Astrocyte (in vitro differentiated cells and primary cell): ENCODE data around the gene DNAJC15.

ENCODE experiments used
- EZH2 ChIP-seq: IDR thresholded peaks from 2 replicates; pipeline ENCODE4 v1.6.1; 2012; ENCODE audit warnings: mild to moderate bottlenecking, low read length, inconsistent platforms; ENCODE audit not compliant: insufficient read depth
- TF ChIP-seq, protein P1 (sequence below): IDR thresholded peaks from 2 replicates; pipeline ENCODE4 v1.5.1; 2011; ENCODE audit warnings: low read depth, mild to moderate bottlenecking, inconsistent platforms, low read length, moderate library complexity; ENCODE audit not compliant: insufficient read depth

DNA sequence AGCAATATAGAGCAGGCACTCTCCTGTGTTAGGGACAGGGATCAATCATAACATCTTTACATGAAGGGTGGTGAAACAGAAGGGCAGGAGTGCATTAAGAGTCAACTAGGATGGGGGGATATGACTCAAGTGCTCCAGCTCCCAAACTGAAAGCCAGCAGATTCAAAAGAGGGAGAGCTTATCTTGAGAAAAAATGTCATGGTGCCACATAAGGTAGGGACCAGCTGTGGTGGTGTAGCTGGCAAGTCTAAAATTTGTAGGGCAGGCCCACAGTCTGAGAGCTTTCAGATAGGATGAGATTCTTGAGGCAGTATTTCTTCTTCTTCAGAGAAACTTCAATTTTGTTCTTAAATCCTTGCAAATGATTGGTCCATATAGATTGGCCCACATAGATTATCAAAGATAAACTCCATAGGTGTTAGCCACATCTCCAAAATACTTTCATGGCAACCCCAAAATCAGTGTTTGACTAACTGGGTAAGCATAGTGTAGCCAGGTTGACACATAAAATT, 19.1 kb downstream of the DNAJC15 start:
- TF ChIP-seq, protein P1, sequence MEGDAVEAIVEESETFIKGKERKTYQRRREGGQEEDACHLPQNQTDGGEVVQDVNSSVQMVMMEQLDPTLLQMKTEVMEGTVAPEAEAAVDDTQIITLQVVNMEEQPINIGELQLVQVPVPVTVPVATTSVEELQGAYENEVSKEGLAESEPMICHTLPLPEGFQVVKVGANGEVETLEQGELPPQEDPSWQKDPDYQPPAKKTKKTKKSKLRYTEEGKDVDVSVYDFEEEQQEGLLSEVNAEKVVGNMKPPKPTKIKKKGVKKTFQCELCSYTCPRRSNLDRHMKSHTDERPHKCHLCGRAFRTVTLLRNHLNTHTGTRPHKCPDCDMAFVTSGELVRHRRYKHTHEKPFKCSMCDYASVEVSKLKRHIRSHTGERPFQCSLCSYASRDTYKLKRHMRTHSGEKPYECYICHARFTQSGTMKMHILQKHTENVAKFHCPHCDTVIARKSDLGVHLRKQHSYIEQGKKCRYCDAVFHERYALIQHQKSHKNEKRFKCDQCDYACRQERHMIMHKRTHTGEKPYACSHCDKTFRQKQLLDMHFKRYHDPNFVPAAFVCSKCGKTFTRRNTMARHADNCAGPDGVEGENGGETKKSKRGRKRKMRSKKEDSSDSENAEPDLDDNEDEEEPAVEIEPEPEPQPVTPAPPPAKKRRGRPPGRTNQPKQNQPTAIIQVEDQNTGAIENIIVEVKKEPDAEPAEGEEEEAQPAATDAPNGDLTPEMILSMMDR: no peak
- no peak for TF ChIP-seq EZH2
